Measurements from ENCODE around the gene IL32. TPM values are rescaled to one million over a fixed set of nuclear protein-coding genes. Genes with fewer than 3 reads are reported as not detected.

The IL32 gene
- total and polyA plus RNA-seq, 2 donors (not counting 1 experiment from before 2014, with no cell fraction given): 2.0 to 2.3 TPM

- no peak overlapping the region for H3K9ac ChIP-seq (ENCODE audit: low read length)
- H3K4me1 Mint-ChIP-seq: peaks cover 26% of the 10 kb centered on the region
Measured at GRCh38 chr16:3028716-3029319, 36.6 kb upstream of the IL32 start.

More at GRCh38 chr16:3028716-3029319, 36.6 kb upstream of the IL32 start:
- Histone ChIP-seq H3K27me3 (replicated peaks in 1 of 4; ENCODE audit: control extremely low read depth in 1 of 4, control insufficient read depth in 3 of 4, insufficient read depth in 4 of 4, low read length in 3 of 4) (peaks cover 0 to 54% (median 24%) of the 10 kb centered on the region in 4 experiments), H3K4me3 (ENCODE audit: control extremely low read depth in 1 of 5, extremely low read depth in 1 of 5, insufficient read depth in 1 of 5, low read depth in 2 of 5, low read length in 4 of 5) (no peak overlapping the region), H3K4me1 (ENCODE audit: control insufficient read depth in 2 of 2, insufficient read depth in 2 of 2, low read length in 2 of 2) (peaks cover 30 to 31% of the 10 kb centered on the region in 2 donors), H2AFZ (ENCODE audit: insufficient read depth, low read depth, low read length, poor library complexity, severe bottlenecking) (no peak overlapping the region), H4K20me1 (ENCODE audit: control insufficient read depth, insufficient read depth, low read length, poor library complexity, severe bottlenecking) (peaks cover 47% of the 10 kb centered on the region), H3K79me2 (ENCODE audit: control insufficient read depth, insufficient read depth, low read length) (peaks cover 15% of the 10 kb centered on the region), H3K36me3 (replicated peaks in 1 of 2; ENCODE audit: control extremely low read depth in 1 of 2, control insufficient read depth in 1 of 2, extremely low read depth in 1 of 2, insufficient read depth in 2 of 2, low read length in 1 of 2) (peaks cover 0 to 18% of the 10 kb centered on the region in 2 experiments), H3K27ac (ENCODE audit: low read length in 2 of 2) (no peak overlapping the region), H3K9me3 (ENCODE audit: control extremely low read depth in 1 of 3, control insufficient read depth in 2 of 3, insufficient read depth in 1 of 3, low read length in 2 of 3) (peaks cover 0 to 17% (median 0%) of the 10 kb centered on the region in 3 donors), H3K4me2 (replicated peaks; ENCODE audit: low read depth, low read length, poor library complexity, severe bottlenecking) (peak overlapping the region; percentile 72)
- CTCF ChIA-PET: interaction anchor here (0.7 to 8.9 kb wide), 20 partner anchors 9 to 146 kb away, joined by 3 to 213 read pairs (median 4); partner anchors contain the start of genes FLYWCH2, PKMYT1, TNFRSF12A and ZNF213
- Mint-ChIP-seq H3K4me3 (no peak overlapping the region), H3K9me3 (ENCODE audit: insufficient read depth) (no peaks in the 10 kb centered on the region), H3K27ac (no peak overlapping the region), H3K27me3 (peaks cover 33% of the 10 kb centered on the region)
- DNase-seq: no peak
- no peak for ATAC-seq (ENCODE audit: low read depth)
- TF ChIP-seq, protein P1, sequence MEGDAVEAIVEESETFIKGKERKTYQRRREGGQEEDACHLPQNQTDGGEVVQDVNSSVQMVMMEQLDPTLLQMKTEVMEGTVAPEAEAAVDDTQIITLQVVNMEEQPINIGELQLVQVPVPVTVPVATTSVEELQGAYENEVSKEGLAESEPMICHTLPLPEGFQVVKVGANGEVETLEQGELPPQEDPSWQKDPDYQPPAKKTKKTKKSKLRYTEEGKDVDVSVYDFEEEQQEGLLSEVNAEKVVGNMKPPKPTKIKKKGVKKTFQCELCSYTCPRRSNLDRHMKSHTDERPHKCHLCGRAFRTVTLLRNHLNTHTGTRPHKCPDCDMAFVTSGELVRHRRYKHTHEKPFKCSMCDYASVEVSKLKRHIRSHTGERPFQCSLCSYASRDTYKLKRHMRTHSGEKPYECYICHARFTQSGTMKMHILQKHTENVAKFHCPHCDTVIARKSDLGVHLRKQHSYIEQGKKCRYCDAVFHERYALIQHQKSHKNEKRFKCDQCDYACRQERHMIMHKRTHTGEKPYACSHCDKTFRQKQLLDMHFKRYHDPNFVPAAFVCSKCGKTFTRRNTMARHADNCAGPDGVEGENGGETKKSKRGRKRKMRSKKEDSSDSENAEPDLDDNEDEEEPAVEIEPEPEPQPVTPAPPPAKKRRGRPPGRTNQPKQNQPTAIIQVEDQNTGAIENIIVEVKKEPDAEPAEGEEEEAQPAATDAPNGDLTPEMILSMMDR (IDR thresholded peaks at IDR 0.05): no peak
- no peak for TF ChIP-seq EZH2 (IDR thresholded peaks at IDR 0.05; ENCODE audit: borderline replicate concordance, insufficient read depth, low read depth, low read length, poor library complexity, severe bottlenecking)
- 39% methylated on average over 11 of the region's 15 CpGs for WGBS (ENCODE audit: insufficient coverage)
- intact Hi-C loops (cut with micrococcal nuclease): loop anchor here (1.0 to 10.0 kb wide), 4 partner anchors 9 to 1724 kb away; partner anchors contain the start of genes TNFRSF12A, UBE2I and ZNF263
- POLR2A ChIA-PET: interaction anchor here (0.6 to 2.3 kb wide), 10 partner anchors 17 to 1058 kb away, joined by 3 to 10 read pairs (median 4); no protein-coding TSS in a partner anchor
